CD4-positive, alpha-beta T cell treated with Interleukin-2 at 100 ng/mL for 4 hours (primary cell): ENCODE data around the gene VGLL4.
"Not testable (repeated sequence)": the region's sequence is repeated elsewhere in the genome, so short reads cannot be mapped to it uniquely, and the experiment has no call there.

Experiments
- DNase-seq: peaks from one replicate; pipeline ENCODE4 v3.0.0-alpha.2; 2020; ENCODE audit warnings: low spot score

Gene VGLL4

GRCh38 chr3:11583638-11584046, 60.1 kb downstream of the VGLL4 start:
- DNase-seq = no peak

DNA sequence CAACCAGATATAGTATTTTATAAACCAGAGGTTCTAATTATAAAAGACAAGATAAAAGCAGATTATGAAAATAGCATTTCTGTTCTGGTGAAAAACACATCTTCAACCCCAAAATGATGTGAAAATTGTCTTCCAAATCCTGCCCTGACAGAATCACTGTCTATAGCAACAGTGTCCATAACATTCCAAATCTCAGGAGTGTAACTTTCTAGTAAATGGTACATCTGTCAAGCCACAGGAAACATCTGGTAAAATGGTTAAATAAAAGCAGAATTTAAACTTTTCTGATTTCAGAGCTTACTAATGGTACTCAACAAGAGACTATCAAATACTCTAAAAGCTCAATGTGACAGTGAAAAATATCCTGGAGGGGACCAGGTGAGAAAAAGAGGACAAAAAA, 60.5 kb downstream of the VGLL4 start:
- DNase-seq = no peak

DNA sequence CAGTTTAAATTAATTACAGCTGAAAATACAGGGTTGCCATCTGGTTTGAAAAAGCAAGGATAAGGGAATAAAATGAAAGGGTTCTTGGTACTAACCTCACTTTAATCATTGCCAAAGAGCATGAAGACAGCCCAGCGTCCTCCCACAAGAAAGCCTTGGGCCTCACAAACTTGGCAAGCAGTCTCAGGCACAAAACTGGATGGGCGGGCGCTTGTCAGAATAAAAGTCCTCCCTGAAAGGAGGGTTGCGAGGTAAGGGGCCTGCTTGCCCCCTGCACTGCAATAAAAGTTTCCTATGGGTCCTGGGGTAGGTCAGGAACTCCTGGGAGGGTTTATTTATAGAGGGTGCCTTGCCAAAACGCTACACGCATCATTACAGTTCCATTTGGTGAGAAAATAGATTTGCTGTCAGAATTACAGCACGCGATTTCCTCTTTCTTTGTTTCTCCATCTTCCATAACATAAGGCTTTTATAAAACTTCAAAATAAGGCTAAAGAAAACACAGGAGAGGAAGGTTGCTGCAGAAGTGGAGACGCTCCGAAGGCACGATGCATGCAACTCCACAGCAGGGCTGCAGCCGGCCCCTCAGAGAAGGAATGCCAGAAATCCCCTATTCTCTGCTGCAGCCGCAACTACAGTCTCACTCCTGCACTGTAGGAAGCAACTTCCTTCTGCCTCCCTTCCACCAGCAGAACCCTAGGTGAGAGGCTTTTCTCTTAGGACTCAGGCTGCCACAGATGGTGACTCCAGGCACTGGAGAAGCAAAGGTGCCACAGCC, 61.3 kb downstream of the VGLL4 start:
- DNase-seq = no peak

DNA sequence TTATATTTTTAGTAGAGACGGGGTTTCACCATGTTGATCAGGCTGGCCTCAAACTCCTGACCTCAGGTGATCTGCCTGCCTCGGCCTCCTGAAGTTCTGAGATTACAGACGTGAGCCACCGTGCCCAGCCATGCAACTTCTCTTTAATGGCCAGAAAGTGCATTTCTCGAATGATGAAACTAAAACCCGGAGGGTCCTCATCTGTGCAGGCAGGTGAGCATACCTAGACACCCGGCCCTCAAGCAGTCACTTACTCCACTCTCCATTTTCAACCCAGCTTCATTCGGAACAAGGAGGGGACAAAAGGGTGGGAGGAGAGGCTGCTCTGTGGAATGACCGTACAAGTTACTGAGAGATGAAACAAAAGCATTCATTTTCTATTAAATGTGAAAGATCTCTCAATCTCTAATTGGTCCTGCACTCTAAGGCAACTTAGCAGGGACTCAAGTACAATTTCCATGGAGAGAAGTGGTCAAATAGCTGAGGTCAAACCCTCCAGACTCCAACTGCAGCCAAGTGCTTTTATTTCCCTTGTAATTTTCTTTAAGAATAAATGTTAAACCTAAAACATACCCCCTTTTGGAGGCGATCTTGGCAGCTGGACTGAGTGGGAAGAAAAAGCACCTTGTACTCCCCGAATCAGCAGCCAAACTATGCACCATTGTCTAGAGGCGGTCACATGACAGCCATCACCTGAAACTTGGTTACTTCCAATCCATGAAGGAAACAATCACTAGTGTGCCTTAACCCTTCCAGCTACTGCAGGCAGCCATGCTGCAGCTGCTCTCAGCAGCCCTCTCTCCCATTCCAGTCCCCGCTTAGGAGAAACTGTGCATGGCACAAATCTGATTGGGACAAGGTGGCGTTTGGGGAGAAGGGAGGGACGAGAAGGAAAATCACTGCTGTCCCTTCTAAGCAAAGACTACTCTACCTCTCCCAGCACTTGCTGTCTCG, 62.2 kb downstream of the VGLL4 start:
- DNase-seq = no peak

DNA sequence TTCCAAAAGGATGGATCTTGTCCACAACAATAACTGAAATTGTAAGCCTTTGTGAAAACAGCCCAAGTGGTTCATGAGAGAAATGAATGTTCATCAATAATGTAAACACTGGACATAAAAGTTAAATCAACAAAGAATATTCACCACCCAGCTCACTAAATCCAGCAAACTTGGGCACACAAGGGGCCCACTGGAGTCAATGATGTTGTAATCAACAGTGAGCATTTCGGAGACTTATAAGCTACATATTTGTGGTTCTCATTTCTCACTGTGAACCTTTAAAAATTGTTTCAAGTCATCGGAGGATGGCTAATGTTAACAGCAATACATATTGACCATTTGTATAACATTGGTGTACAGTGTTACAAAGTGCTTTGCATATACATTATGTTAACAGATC, 63.1 kb downstream of the VGLL4 start:
- DNase-seq = no peak

DNA sequence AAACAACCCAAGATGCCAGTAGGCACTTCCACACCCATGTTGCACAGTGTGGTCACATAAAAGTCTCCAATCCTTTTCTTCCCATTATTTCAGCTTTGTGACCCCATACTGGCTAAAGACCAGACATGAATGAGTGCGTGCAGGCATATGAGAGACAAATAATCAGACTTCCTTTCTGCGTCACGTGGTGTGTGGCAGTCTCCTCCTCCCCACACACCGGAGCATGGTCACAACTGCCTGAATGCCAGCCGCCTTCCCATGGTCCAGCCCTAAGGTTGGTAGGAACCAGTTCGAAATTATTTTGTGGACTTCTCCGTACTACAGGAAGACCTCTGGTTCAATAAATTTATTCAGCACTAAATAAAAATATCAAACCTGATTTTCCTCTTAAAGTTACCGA, 65.5 kb downstream of the VGLL4 start:
- DNase-seq = no peak

- no peak for DNase-seq
Observed at GRCh38 chr3:11576453-11576852, 67.3 kb downstream of the VGLL4 start.

- DNase-seq = no peak
Observed at GRCh38 chr3:11575677-11576076, 68.0 kb downstream of the VGLL4 start.

- DNase-seq = no peak
Observed at GRCh38 chr3:11574981-11575669, 68.6 kb downstream of the VGLL4 start.

- not testable (repeated sequence) for DNase-seq
Observed at GRCh38 chr3:11572660-11573059, 71.1 kb downstream of the VGLL4 start.

GRCh38 chr3:11570789-11571495, 72.8 kb downstream of the VGLL4 start:
- no peak for DNase-seq

- DNase-seq = no peak
Observed at GRCh38 chr3:11570251-11570650, 73.5 kb downstream of the VGLL4 start.

DNA sequence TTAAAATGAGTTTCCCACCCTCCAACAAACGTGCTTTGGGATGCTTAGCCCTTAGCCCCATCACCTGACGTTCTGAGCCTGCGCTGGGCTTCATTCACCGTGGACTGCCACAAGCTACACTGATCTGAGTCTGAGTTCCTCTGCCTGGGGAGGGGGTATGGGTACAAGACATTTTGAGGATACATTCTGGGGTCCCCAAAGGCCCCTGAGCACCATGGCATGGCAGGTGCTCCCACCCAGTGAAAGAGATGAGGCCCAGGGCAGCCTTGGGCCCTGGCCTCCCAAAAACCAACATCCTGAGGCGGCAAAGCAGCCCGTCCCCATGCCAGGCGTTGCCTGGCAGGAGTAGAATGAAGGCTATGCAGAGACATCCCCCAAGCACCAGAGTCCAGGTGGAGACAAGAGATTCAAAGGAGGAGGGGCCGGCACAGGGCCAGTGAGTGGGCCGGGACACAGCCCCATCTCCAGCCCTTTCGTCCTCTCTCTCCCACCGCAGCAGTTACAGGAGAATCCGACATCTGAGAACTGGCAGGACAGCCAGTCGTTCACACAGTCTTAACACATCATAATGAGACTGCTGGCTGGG, 74.5 kb downstream of the VGLL4 start:
- DNase-seq = no peak

GRCh38 chr3:11568503-11569155, 75.1 kb downstream of the VGLL4 start:
- no peak for DNase-seq

DNA sequence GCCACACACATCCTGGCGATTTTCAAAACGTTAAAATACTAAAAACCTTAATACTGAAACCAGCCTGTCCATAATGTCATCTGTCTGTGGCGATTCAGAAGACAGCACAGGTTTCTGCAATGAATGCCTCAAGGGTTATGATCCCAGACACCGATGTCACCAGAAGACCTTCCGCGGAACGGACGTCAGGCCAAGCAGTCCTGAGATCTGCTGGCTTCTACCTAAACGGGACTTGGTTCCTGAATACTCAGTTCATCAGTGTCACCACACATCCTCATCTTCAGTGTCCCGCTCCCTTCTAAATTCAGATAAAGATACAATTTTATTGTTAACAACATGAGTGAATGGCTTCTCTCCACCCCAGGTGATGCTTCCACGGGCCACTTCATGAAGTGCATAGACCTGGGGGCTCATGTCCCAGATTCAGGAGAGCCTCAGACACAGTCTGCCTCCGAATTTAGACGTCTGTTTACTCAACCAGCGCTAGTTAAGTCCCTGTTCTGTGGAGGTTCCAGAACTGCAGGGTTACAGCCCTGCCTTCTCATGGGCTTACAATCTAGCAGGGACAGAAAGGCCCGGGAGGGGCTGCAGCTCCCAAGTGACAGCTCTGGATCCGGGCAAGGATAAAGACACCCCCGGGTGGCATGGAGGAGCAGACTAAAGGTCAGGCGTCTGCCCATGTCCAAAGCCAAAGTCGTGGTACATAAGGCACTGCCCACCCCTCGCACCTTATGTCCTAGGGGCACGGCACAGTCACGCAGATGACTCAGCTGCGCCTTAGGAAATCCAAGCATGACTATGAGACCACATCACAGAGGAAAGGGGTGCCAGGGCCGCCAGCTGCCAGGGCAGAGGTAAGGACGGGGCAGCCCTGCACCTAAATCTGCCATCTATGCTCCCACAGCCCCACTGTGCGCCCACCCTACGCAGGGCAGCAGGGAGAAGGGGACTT, 75.9 kb downstream of the VGLL4 start:
- no peak for DNase-seq

GRCh38 chr3:11566916-11567315, 76.8 kb downstream of the VGLL4 start:
- no peak for DNase-seq

DNA sequence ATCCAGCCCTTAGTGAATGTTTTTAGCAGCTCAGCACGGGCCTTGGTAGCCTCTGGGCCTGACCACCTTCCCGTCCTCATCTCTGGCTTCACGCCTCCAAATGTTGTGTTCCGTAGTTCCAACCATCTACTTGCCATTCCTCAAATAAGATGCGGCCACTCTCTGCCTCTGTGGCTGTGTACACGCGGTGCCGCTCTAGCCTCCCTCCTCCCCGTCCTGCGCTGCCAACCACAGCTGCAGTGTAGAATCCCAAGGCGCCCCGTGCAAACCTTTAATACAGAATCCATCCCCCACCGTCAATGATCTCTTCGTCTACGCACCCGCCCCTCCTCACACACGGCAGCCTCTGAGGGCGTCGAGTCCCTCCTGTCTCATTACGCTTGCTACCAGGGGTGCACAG, 77.2 kb downstream of the VGLL4 start:
- DNase-seq = no peak

GRCh38 chr3:11565932-11566331, 77.8 kb downstream of the VGLL4 start:
- DNase-seq = no peak

DNA sequence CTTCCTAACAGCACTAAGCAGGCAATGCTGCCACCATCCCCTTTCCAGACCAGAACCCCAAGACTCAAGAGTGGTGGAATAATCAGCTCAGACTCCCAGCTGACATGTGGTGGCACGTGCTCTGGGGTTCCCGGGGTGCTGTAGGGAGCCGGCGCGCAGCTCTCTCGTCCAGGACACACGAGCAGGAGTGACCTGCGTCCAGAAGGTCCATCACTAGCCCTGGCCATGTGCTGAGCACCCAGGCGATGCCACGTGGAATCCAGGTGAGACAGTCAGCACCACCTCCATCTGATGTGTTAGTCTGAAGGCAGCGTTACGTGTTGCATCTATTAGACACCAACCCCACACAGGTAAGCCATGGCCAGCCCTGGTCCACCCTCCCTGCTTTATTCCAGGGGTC, 78.2 kb downstream of the VGLL4 start:
- DNase-seq = no peak

- DNase-seq = no peak
Observed at GRCh38 chr3:11565072-11565471, 78.6 kb downstream of the VGLL4 start.
